GM10847 (cell line): ENCODE measurements around the gene ANKZF1.

ENCODE experiments used
- POLR2A ChIP-seq: IDR thresholded peaks from 2 replicates; pipeline ENCODE4 v1.6.1; 2011; ENCODE audit not compliant: insufficient read length; ENCODE audit errors: extremely low read depth

Gene ANKZF1

DNA sequence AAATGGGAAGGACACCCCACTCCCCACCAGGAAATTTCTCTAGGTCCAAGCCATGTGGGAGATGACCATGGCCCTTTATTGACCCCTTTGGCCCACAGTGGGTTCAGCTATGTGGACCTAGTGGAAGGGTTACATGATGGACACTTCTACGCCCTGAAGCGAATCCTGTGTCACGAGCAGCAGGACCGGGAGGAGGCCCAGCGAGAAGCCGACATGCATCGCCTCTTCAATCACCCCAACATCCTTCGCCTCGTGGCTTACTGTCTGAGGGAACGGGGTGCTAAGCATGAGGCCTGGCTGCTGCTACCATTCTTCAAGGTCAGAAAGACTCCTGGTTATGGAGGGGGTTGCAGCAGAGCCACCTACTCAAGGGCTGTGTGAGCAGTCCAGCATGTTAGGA, 17.0 kb downstream of the ANKZF1 start:
- TF ChIP-seq POLR2A, result no peak

DNA sequence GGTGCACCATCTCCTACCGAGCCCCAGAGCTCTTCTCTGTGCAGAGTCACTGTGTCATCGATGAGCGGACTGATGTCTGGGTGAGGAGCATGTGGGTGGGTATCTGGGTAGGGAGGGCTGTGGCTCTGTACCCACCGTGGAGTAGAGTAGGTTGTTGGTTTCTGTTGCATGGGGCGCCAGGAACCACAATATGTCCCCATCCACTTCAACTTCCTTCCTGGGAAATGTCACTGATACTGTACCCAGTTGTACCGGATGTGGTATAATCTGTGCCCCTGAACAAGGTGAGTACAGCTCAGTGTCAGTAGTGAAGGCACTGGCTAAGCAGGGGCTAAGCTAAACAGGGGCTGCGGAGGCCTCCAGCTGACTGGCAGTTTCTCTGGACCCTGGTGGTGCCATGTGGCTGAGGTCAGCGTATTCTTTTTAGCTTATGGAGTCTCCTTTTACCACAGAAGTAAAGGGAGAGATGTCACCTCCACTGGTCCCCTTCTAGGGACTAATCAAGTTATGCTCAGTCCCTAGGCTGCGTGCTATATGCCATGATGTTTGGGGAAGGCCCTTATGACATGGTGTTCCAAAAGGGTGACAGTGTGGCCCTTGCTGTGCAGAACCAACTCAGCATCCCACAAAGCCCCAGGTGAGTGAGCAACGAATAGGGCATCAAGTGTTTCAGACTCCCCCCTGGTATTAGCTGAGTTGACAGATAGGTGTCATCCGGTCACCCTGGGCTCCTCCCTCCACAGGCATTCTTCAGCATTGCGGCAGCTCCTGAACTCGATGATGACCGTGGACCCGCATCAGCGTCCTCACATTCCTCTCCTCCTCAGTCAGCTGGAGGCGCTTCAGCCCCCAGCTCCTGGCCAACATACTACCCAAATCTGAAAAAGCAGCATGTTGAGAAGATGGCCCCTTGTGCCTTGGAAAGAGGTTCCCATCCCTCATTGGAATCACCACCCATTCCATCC, 18.4 kb downstream of the ANKZF1 start:
- TF ChIP-seq POLR2A, result no peak

- no peak for TF ChIP-seq POLR2A
Observed at GRCh38 chr2:219248845-219249202, 19.2 kb downstream of the ANKZF1 start.

- TF ChIP-seq POLR2A, result peak; percentile 18
Observed at GRCh38 chr2:219249203-219249980, 19.8 kb downstream of the ANKZF1 start.

- no peak for TF ChIP-seq POLR2A
Observed at GRCh38 chr2:219250049-219250781, 20.6 kb downstream of the ANKZF1 start.

- TF ChIP-seq POLR2A, result no peak
Observed at GRCh38 chr2:219251656-219252055, 22.1 kb downstream of the ANKZF1 start.

GRCh38 chr2:219252084-219252483, 22.5 kb downstream of the ANKZF1 start:
- no peak for TF ChIP-seq POLR2A

DNA sequence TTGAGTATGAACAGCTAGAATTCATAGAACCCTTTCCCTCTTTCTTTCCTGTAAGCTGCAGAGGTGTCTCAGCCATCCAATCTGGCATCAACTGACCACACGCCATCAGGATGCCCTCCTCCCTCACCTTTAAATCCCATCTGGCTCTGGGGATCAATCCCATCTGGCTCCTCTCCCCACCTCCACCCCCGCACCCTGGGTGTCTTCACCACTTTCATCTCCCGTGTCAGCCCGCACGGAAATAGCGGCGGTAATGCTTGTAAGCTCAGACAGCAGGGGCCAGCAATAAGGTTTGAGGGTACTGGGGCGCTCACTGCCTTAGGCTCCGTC, 22.9 kb downstream of the ANKZF1 start:
- TF ChIP-seq POLR2A, result no peak

- peak; percentile 3 for TF ChIP-seq POLR2A
Observed at GRCh38 chr2:219252900-219253752, 23.5 kb downstream of the ANKZF1 start, which contains the start of gene TUBA4B. TUBA4B (plus strand) TSS chr2:219253243; CDS start chr2:219253408, 165 bp downstream.

GRCh38 chr2:219253753-219254589, 24.4 kb downstream of the ANKZF1 start, which contains the start of gene TUBA4A:
TUBA4A (minus strand) TSS chr2:219253918; CDS start chr2:219253858, 60 bp downstream.
- peak; percentile 99 for TF ChIP-seq POLR2A

DNA sequence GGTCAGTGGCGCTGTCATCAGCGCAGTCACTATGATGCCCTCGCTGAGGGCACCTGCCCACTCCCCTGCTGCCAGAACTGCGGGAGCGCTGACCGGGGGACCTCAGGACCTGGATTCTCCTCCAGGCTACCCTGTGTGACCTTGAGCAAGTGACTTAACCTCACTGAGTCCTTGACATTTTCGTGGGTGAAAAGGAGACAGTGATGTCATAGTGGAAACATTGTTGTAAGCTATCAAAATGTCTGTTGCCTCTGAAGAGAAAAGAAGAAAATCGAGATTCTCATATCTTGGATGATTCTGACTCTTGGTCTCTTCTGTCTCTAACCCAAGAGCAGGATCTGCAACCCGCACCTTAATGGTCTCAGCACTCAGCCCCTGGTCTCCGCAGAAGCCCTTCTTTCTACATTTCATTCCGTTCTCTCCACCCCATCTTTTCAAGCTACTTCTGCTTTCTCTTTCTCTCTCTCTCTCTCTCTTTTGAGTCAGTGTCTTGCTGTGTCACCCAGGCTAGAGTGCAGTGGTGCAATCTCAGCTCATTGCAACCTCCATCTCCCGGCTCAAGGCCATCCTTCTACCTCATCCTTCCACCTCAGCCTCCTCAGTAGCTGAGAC, 25.1 kb downstream of the ANKZF1 start:
- TF ChIP-seq POLR2A, result no peak

- no peak for TF ChIP-seq POLR2A
Observed at GRCh38 chr2:219261024-219261855, 31.6 kb downstream of the ANKZF1 start.
